Measurements from ENCODE around the gene IL18RAP. TPM values are rescaled to one million over a fixed set of nuclear protein-coding genes. Genes with fewer than 3 reads are reported as not detected.

Gene IL18RAP
- total and polyA plus RNA-seq, 2 experiments from 2014 or later, result not detected

DNA sequence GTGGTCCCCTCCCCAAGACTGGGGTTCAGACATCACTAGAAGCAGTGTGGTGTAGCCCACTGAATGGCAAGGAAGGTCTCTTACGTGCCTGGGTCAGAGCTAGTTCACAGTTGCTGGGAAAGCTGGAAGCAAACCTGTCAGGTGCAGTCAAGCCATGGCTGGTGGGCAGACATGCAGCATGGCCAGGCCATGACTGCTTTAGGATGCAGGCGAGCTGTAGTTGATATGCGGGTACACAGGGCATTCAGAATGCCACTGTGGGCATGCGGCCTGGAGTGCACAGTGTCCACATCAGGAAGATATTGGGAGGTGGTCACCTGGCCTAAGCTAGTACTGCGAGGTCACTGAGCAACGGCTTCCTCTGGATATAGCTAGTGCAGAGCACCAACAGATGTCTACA lies 38.2 kb downstream of the IL18RAP start:
- no peak for ATAC-seq
- Histone ChIP-seq H3K27me3 (ENCODE audit: insufficient read depth) (no peaks in the 10 kb centered on the region), H3K4me2 (no peak overlapping the region), H3K79me2 (replicated peaks; ENCODE audit: insufficient read depth) (no peaks in the 10 kb centered on the region), H3F3A (replicated peaks; ENCODE audit: low read depth) (no peaks in the 10 kb centered on the region), H3K9me2 (ENCODE audit: insufficient read depth) (peaks cover 3% of the 10 kb centered on the region; the same call in 1 of the 2 replicates), H3K36me3 (ENCODE audit: insufficient read depth) (no peaks in the 10 kb centered on the region), H3K4me1 (ENCODE audit: insufficient read depth) (no peaks in the 10 kb centered on the region), H3K27ac (ENCODE audit: low read depth) (no peak overlapping the region), H2AFZ (no peak overlapping the region), H4K20me1 (replicated peaks; ENCODE audit: insufficient read depth) (no peaks in the 10 kb centered on the region), H3K4me3 (no peak overlapping the region)
- no peak for DNase-seq (ENCODE audit: low spot score)
- Mint-ChIP-seq H3K27me3 (ENCODE audit: insufficient read depth, low read depth, poor library complexity) (no peaks in the 10 kb centered on the region), H3K4me3 (no peak overlapping the region), H3K9me3 (no peaks in the 10 kb centered on the region; the same call in 1 of the 3 replicates), H3K36me3 (ENCODE audit: low read depth) (no peaks in the 10 kb centered on the region), H3K4me1 (no peaks in the 10 kb centered on the region), H3K27ac (no peak overlapping the region)
- no peak for TF ChIP-seq EZH2phosphoT487 (IDR thresholded peaks at IDR 0.05; ENCODE audit: unreplicated experiment)
- no peak for TF ChIP-seq NANOG (IDR thresholded peaks at IDR 0.05; ENCODE audit: borderline replicate concordance)
- TF ChIP-seq, protein P1, sequence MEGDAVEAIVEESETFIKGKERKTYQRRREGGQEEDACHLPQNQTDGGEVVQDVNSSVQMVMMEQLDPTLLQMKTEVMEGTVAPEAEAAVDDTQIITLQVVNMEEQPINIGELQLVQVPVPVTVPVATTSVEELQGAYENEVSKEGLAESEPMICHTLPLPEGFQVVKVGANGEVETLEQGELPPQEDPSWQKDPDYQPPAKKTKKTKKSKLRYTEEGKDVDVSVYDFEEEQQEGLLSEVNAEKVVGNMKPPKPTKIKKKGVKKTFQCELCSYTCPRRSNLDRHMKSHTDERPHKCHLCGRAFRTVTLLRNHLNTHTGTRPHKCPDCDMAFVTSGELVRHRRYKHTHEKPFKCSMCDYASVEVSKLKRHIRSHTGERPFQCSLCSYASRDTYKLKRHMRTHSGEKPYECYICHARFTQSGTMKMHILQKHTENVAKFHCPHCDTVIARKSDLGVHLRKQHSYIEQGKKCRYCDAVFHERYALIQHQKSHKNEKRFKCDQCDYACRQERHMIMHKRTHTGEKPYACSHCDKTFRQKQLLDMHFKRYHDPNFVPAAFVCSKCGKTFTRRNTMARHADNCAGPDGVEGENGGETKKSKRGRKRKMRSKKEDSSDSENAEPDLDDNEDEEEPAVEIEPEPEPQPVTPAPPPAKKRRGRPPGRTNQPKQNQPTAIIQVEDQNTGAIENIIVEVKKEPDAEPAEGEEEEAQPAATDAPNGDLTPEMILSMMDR (conservative IDR thresholded peaks at IDR 0.05; ENCODE audit: low read depth in 2 of 2), result no peak
- no peak for TF ChIP-seq EZH2 (IDR thresholded peaks at IDR 0.05; ENCODE audit: low read depth, unreplicated experiment)
- no peak for TF ChIP-seq STAT1 (IDR thresholded peaks at IDR 0.05; ENCODE audit: unreplicated experiment)

- ATAC-seq (no peak), DNase-seq (ENCODE audit: low spot score) (no peak)
- Mint-ChIP-seq H3K27me3 (ENCODE audit: insufficient read depth, low read depth, poor library complexity) (no peaks in the 10 kb centered on the region), H3K9me3 (no peaks in the 10 kb centered on the region; the same call in 1 of the 3 replicates), H3K36me3 (ENCODE audit: low read depth) (no peaks in the 10 kb centered on the region), H3K4me3 (no peak overlapping the region), H3K27ac (no peak overlapping the region), H3K4me1 (no peaks in the 10 kb centered on the region)
- no peaks in the 10 kb centered on the region for H3K4me1 ChIP-seq (ENCODE audit: insufficient read depth)
- H3K79me2 ChIP-seq (replicated peaks; ENCODE audit: insufficient read depth), result no peaks in the 10 kb centered on the region
- no peak overlapping the region for H3K4me2 ChIP-seq
- no peak overlapping the region for H2AFZ ChIP-seq
- peaks cover 3% of the 10 kb centered on the region; the same call in 1 of the 2 replicates for H3K9me2 ChIP-seq (ENCODE audit: insufficient read depth)
- no peaks in the 10 kb centered on the region for H3F3A ChIP-seq (replicated peaks; ENCODE audit: low read depth)
- H3K27ac ChIP-seq (ENCODE audit: low read depth), result no peak overlapping the region
- H3K36me3 ChIP-seq (ENCODE audit: insufficient read depth), result no peaks in the 10 kb centered on the region
- no peaks in the 10 kb centered on the region for H4K20me1 ChIP-seq (replicated peaks; ENCODE audit: insufficient read depth)
- H3K4me3 ChIP-seq, result no peak overlapping the region
- no peaks in the 10 kb centered on the region for H3K27me3 ChIP-seq (ENCODE audit: insufficient read depth)
- TF ChIP-seq, protein P2, sequence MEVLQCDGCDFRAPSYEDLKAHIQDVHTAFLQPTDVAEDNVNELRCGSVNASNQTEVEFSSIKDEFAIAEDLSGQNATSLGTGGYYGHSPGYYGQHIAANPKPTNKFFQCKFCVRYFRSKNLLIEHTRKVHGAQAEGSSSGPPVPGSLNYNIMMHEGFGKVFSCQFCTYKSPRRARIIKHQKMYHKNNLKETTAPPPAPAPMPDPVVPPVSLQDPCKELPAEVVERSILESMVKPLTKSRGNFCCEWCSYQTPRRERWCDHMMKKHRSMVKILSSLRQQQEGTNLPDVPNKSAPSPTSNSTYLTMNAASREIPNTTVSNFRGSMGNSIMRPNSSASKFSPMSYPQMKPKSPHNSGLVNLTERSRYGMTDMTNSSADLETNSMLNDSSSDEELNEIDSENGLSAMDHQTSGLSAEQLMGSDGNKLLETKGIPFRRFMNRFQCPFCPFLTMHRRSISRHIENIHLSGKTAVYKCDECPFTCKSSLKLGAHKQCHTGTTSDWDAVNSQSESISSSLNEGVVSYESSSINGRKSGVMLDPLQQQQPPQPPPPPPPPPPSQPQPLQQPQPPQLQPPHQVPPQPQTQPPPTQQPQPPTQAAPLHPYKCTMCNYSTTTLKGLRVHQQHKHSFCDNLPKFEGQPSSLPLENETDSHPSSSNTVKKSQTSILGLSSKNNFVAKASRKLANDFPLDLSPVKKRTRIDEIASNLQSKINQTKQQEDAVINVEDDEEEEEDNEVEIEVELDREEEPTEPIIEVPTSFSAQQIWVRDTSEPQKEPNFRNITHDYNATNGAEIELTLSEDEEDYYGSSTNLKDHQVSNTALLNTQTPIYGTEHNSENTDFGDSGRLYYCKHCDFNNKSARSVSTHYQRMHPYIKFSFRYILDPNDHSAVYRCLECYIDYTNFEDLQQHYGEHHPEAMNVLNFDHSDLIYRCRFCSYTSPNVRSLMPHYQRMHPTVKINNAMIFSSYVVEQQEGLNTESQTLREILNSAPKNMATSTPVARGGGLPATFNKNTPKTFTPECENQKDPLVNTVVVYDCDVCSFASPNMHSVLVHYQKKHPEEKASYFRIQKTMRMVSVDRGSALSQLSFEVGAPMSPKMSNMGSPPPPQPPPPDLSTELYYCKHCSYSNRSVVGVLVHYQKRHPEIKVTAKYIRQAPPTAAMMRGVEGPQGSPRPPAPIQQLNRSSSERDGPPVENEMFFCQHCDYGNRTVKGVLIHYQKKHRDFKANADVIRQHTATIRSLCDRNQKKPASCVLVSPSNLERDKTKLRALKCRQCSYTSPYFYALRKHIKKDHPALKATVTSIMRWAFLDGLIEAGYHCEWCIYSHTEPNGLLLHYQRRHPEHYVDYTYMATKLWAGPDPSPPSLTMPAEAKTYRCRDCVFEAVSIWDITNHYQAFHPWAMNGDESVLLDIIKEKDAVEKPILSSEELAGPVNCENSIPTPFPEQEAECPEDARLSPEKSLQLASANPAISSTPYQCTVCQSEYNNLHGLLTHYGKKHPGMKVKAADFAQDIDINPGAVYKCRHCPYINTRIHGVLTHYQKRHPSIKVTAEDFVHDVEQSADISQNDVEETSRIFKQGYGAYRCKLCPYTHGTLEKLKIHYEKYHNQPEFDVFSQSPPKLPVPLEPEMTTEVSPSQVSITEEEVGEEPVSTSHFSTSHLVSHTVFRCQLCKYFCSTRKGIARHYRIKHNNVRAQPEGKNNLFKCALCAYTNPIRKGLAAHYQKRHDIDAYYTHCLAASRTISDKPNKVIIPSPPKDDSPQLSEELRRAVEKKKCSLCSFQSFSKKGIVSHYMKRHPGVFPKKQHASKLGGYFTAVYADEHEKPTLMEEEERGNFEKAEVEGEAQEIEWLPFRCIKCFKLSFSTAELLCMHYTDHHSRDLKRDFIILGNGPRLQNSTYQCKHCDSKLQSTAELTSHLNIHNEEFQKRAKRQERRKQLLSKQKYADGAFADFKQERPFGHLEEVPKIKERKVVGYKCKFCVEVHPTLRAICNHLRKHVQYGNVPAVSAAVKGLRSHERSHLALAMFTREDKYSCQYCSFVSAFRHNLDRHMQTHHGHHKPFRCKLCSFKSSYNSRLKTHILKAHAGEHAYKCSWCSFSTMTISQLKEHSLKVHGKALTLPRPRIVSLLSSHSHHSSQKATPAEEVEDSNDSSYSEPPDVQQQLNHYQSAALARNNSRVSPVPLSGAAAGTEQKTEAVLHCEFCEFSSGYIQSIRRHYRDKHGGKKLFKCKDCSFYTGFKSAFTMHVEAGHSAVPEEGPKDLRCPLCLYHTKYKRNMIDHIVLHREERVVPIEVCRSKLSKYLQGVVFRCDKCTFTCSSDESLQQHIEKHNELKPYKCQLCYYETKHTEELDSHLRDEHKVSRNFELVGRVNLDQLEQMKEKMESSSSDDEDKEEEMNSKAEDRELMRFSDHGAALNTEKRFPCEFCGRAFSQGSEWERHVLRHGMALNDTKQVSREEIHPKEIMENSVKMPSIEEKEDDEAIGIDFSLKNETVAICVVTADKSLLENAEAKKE (CRISPR knock-in tag; IDR thresholded peaks at IDR 0.05), result no peak
- TF ChIP-seq EZH2 (IDR thresholded peaks at IDR 0.05; ENCODE audit: low read depth, unreplicated experiment), result no peak
- no peak for TF ChIP-seq ZNF331 (CRISPR knock-in tag; IDR thresholded peaks at IDR 0.05; ENCODE audit: low read depth)
- no peak for TF ChIP-seq POLR2AphosphoS5 (IDR thresholded peaks at IDR 0.05; ENCODE audit: low read depth)
- no peak for TF ChIP-seq ETS1 (IDR thresholded peaks at IDR 0.05)
- TF ChIP-seq STAT1 (IDR thresholded peaks at IDR 0.05; ENCODE audit: unreplicated experiment), result no peak
Measured at GRCh38 chr2:102463160-102463559, 40.2 kb downstream of the IL18RAP start.

All from GM23338 (cell line).